Upper lobe of left lung (tissue), 4 donors: ENCODE data around the gene KCTD14.

ENCODE experiments used
- POLR2A ChIP-seq, 4 donors: fragments of 450-650 bp; IDR thresholded peaks; one replicate each; pipeline ENCODE4 v1.5.1; 2016 to 2017; ENCODE audit warnings: antibody characterized with exemption in 4 of 4, mild to moderate bottlenecking in 2 of 4
- TF ChIP-seq, protein P1 (sequence below), 6 experiments: fragments of 450-650 bp in 4 of 6; fragments of 200-600 bp in 2 of 6; sonication (generic) in 2 of 6; IDR thresholded peaks; one replicate each; pipeline ENCODE4 v1.5.1; 2016 to 2019; ENCODE audit warnings: antibody characterized with exemption in 6 of 6

DNA sequence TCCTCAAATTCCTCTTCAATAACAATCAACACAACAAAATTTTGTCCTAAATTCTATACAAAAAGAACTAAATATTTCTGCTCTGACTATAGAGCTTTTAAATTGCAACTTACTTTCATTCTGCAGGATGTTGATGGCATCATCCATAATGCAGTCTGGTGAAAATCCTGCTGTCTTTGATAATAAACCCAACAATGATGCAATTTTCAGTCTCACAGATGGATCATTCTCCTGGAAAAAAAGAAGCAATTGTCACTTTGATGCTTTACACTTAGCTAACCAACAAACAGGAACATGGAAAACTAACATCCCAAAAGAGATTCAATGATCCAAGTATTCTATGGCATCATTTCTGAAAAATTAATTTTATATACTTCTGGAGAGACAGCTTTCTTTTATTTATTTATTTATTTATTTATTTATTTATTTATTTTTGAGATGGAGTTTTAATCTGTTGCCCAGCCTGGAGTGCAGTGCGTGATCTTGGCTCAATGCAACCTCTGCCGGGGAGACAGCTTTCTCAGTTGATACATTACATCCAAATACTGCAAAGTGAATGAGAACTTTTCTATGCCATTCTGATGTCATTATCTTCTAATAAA, 41.6 kb downstream of the KCTD14 start:
- TF ChIP-seq, protein P1, sequence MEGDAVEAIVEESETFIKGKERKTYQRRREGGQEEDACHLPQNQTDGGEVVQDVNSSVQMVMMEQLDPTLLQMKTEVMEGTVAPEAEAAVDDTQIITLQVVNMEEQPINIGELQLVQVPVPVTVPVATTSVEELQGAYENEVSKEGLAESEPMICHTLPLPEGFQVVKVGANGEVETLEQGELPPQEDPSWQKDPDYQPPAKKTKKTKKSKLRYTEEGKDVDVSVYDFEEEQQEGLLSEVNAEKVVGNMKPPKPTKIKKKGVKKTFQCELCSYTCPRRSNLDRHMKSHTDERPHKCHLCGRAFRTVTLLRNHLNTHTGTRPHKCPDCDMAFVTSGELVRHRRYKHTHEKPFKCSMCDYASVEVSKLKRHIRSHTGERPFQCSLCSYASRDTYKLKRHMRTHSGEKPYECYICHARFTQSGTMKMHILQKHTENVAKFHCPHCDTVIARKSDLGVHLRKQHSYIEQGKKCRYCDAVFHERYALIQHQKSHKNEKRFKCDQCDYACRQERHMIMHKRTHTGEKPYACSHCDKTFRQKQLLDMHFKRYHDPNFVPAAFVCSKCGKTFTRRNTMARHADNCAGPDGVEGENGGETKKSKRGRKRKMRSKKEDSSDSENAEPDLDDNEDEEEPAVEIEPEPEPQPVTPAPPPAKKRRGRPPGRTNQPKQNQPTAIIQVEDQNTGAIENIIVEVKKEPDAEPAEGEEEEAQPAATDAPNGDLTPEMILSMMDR (IDR thresholded peaks at IDR 0.05): no peak
- no peak for TF ChIP-seq POLR2A (IDR thresholded peaks at IDR 0.05)
